NCI-H128 (cell line): ENCODE measurements around the gene TRPM2.
"Not testable (repeated sequence)": the region's sequence is repeated elsewhere in the genome, so short reads cannot be mapped to it uniquely, and the experiment has no call there.

Experiments used
- DNase-seq: peaks from one replicate; lab custom pipeline; 2025; ENCODE audit not compliant: unreplicated experiment; lab: John Stamatoyannopoulos, UW

Gene TRPM2

DNA sequence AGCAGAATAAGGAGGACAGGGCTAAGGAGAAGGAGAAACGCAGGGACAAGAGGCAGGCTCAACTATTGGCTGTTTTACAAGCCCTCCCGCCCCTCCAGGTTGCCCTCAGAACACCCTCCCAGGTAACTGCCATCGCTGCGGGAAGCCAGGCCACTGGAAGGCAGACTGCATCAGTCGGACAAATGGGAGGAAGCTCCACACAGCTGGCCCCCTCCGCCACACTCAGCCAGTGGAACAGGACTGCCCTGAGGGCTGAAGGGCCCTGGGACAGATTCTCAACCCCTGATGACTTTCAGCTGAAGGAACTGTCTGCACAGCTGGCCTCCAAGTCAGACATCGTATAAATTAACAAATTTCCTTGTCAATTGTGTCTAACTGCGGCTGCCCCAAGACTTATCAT, 123.7 kb downstream of the TRPM2 start:
- DNase-seq: no peak

DNA sequence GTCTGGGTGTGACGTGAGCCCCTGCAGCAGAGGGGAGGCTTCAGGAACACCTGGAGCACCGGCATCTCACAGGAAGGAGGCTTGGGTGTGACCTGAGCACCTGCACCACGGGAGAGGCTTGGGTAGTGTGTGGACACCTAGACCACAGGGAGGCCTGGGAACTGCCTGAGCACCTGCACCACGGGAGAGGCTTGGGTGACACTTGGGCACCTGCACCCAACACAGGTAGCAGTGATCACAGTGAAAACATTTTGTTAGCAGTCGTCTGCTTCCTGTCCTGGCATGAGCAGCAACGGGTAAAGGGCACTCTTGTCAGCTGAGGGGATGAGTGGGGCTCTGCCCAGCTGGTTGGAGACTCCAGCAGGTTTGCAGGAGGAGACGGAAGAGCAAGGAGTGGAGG, 124.3 kb downstream of the TRPM2 start:
- DNase-seq: no peak

DNA sequence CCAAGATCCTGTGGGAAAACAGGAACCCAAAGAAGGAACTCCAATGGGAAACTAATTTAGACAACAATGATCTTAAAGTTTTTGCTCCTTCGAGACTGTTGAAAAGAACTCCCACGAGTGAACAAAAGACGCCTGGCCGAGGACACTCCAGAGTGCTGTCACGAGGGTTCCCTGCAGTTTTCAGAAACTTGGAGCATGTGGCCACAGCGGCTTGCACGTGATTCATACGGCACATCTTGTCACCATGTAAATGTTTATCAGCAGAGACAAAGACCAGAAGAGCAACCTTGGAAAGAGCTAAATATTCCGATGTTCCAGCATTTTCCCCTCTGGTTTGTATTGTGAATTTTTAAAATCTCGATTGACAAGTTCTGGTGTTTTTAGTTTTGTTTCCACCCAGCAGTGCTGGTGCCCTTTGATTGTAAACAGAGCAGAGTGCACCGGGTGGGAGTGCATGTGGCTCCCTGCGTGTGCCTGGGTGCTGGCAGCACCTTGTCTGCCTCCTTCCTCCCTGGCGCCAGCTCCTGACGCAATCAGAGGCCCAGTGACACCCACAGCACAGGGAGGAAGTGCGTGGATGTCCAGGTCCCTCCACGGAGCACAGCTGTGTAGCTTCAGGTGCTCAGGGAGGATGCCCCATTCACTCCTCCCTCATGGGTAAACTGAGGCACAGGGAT, 124.8 kb downstream of the TRPM2 start:
- DNase-seq: no peak

DNA sequence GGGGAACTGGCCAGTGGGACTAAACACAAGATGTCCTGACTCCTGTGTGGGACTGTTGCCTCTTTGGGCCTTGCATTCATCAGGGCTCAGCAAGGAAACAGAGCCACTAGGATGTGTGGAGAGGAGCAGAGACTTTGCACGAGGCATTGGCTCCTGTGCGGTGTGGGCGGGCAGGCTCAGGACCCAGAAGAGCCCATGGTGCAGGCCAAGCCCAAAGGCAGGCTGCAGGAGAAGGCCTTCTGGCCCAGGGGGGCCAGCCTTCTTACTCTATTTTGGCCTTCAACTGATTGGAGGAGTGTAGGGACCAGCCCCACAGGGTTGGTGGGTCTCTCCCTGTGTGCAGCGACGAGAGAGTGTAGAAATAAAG, 125.4 kb downstream of the TRPM2 start:
- DNase-seq: no peak

DNA sequence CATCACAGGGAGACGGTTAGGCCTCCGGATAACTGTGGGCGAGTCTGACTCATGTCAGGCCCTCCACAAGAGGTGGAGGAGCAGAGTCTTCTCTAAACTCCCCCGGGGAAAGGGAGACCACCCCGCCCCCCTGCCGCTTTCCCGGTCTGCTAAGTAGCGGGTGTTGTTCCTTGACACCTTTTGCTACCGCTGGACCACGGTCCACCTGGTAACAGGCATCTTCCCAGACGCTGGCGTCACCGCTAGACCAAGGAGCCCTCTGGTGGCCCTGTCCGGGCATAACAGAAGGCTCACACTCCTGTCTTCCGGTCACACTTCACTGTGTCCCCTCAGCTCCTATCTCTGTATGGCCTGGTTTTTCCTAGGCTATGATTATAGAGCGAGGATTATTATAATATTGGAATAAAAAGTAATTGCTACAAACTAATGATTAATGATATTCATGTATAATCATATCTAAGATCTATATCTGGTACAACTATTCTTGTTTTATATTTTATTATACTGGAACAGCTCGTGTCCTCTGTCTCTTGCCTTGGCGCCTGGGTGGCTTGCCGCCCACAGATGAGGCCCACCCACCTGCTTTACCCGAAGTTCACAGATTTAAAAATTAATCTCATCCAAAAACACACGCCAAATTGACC, 126.3 kb downstream of the TRPM2 start:
- DNase-seq: not testable (repeated sequence)

DNA sequence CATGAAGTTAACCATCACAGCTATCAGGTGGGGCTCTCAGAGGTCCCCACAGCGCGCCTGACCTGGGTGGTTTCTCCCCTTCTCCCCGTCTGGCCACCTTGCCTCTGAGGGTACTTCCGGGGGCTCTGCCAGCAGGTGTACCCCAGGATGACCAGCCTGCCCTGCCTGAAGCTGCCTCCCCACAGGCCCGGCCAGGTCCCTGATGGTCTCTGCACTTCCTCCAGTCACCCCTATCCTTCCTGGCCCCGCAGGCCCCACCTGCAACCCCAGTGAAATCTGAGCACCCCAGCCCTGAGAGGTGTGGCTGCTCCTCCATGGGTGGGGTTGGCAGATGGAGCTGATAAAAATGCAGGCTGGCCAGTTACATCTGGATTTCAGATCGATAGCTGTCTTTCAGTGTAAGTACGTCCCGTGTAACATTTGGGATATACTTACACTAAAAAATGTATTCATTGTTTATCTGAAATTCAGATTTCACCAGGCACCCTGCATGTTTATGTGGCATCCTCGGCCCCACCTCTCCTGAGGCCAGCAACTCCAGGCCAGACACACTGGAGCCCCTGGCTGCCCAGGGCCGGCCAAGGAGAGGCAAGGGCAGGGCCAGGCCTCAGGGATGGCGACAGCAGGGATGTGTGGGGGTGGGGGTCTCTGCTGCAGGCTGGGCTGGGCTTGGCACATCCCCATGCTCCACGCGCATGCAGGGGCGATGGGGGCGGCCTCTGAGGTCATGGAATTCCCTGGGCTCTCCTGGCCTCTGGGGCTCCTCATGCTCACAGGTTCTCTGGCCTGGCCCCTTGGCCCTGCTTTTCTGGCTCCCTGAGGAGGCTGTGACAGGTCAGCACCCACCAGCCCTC, 127.0 kb downstream of the TRPM2 start:
- no peak for DNase-seq

DNA sequence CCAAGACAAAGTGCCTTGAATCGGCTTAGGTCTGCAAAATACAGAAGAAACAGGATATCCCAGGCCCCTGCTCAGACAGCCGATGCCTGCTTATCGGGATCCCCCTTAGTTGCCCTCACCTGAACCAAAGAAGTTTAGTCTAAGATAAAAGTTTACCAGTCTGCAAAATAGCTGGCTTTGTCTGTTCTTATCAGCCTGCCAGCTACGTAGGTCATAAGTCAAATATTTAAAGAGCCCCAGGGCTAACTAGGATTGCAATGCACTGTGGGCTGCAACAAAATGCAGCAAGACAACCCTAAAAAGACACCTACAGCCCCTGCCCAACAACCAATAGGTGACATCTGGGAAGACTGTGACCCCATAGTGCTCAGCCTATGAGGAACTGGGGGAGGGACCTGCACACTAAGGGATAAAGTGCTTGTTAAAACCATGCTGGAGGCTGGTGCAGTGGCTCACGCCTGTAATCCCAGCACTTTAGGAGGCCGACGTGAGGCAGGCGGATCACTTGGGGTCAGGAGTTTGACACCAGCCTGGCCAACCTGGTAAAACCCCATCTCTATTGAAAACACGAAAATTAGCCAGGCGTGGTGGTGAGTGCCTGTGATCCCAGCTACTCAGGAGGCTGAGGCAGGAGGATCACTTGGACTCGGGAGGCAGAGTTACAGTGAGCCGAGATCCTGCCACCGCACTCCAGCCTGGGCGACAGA, 129.3 kb downstream of the TRPM2 start:
- no peak for DNase-seq

DNA sequence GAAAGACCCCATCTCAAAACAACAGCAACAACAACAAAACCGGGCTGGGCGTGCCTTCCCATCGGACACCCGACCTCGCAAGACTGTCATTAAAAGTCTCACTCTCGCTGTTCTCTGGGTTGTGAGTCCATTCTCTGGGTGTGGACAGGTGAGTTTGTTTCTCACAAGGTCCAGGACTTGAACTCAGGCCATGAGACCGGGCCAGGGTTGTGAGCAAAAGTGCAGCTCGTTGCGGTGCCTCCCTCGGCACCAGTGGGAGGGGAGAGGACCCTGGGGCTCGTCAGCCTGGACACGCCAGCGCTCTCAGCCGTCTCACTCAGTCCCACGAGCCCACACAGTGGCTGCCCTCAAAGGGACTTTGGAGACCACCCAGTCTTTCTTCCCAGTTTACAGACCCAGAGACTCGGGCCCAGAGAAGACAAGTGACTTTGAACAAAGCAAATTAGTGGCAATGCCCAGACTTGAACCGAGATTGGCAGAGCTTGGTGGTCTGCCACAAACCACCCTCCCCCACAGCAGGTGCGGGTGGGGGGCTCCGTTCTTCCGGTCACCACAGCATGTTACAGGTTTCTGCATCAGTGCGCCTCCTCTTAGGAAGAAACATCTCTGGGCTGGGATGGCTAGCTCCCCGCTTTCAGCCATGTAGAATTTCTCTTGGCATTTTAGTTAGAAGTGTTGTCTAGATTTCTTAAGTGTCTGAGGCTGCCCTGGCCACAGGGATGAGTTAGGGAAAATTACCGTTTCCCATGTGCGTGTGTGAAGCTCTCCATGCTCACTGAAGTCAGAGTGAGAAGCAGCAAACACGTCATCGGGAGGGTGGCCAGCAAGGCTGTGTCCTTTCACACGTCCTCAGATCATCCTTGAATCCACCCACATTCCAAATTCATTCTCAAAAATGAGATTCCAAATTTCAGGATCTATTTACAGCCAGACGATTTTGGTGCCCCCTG, 130.1 kb downstream of the TRPM2 start:
- DNase-seq: no peak

DNA sequence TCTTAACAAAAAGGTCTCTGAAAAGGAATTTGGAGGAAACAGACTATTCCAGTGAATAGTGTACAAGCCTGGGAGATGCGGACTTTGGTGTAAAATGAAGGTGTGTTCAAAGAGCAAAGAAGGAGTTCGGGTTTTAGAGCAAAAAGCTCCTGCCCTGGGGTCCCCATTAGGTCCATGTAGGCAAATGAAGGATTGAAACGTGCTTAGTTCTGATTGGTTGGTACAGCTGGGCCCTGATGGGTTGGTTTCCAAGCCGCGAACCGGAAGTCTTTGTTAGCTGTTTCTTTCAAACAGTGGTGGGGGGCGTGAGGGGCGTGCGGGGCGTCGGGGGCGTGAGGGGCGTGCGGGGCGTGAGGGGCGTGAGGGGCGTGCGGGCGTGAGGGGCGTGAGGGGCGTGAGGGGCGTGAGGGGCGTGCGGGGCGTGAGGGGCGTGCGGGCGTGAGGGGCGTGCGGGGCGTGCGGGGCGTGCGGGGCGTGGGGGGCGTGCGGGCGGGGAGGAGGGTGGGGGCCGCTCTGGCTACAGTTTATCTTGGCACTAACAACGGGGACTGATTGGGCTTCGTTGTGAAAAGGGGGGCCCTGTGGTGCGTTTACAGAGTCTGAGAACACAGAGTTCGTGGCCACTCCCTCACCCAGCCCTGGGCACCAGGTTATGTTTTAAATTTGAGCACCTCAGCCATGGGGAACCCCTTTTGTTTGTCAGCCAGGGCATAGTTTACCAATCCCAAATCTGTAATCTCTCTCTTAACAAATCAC, 131.3 kb downstream of the TRPM2 start:
- no peak for DNase-seq

DNA sequence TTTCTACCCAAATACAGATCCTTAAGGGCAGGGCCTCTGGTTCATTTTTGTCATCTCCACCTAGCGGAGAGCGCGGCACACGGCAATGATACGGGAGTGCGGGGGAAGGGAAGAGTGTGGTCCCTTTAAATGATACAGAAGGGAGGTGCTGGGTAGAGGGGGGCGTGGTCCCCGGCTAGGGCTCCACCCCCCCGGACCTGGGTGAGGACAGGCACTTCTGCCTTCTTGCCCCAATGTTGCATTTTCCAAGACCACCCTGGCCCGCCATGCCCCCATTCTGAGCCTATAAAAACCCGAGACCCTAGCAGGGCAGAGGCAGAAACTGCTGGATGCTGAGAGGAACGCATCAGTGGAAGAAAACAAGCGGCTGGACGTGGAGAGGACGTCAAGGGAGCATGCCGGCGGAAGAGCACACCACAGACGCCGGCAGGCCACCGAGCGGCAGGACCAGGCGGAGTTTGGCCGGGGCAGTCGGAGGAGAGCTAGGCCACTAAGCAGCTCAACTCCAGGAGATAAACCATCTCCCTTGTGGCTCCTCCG, 131.9 kb downstream of the TRPM2 start:
- DNase-seq: no peak

DNA sequence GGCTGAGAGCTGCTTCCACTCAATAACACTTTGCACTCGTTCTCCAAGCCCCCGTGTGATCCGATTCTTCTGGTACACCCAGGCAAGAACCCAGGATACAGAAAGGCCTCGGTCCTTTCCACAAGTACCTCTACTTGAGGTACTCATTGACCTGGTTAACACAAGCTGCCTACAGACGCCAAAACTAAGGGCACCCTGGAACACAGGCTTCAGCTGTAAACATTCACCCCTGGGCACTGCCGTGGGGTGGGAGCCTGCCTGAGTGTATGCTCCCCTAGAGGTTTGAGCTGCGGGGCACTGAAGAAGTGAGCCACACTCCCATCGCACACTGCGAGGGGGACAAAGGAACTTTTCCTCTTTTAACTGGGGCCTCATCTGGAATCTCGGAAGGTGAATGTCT, 132.4 kb downstream of the TRPM2 start:
- no peak for DNase-seq

DNA sequence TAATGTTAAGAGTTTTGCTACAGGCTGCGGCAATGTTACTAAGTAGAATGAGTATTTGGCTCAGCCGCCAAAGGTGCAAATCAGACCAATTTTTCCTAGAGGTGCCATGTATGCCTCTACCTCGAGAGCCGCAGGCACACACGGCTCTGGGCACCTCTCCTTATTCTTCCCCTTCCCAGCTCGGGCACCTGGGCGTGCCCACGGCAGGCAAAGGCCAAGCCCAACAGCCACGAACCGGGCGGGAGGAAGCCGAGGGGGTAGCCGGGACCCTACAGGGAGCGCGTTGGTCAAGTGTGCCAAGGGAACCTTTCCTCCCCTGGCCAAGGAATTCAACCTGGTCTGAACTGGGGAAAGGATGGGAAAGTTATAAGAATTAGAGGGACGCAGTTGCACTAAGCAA, 132.9 kb downstream of the TRPM2 start:
- DNase-seq: no peak

DNA sequence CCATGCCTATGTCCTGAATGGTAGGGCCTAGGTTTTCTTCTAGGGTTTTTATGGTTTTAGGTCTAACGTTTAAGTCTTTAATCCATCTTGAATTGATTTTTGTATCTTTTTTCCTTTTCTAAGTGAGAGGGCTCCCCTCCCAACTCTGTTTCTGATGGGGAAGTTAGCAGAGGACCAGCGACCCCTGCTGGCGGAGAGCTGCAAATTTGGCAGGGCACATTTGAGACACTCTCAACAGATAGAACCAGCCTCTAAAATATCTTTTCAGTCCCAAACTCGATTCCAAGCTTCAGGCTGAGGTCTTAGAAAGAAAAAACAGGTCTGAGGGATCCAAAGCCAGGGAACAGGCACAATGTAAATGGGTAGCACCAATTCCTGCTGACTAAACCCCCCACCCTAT, 134.4 kb downstream of the TRPM2 start:
- no peak for DNase-seq

DNA sequence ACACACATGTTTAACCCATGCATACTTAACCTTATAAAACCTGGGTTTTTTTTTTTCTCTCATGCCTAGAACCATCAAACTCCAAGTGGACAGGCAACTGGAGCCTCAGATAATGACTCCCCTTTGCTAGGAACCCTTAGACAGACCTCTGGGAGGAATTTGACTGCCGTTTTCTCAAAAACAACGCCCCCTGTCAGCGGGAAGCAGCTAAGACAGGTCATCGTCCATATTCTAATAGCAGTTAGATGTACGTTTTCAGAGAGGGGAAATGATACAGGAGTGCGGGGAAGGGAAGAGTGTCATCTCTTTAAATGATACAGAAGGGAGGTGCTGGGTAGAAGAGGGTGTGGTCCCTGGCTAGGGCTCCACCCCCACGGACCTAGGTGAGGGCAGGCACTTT, 136.5 kb downstream of the TRPM2 start:
- no peak for DNase-seq

DNA sequence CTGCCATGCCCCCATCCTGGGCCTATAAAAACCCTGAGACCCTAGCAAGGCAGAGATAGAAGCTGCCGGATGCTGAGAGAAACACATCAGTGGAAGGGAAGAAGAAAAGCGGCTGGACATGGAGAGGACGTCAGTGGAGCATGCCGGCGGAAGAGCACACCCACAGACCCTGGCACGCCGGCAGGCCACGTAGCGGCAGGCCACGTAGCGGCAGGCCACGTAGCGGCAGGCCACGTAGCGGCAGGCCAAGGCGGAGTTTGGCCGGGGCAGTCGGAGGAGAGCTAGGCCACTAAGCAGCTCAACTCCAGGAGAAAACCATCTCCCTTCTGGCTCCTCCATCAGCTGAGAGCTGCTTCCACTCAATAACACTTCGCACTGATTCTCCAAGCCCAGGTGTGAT, 137.0 kb downstream of the TRPM2 start:
- DNase-seq: no peak

DNA sequence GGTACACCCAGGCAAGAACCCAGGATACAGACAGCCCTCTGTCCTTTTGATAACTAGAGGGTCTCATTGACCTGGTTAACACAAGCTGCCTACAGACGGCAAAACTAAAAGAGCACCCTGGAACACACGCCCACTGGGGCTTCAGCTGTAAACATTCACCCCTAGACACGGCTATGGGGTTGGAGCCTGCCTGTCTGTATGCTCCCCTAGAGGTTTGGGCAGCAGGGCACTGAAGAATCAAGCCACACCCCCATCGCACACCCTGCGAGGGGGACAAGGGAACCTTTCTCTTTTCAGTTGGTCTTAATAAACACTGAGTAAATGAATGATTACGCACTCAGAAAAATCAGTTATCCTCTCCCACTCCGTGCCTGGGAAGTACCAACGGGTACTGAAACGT, 137.4 kb downstream of the TRPM2 start:
- no peak for DNase-seq
